Measurements from ENCODE around the gene MMP24OS. TPM values are rescaled to one million over a fixed set of nuclear protein-coding genes. Genes with fewer than 3 reads are reported as not detected.
A peak's percentile ranks its signal among the peaks of the same experiment; 100 is the strongest.

The MMP24OS gene
- total RNA-seq, 2 experiments from 2014 or later, result 27.2 to 27.4 TPM

DNA sequence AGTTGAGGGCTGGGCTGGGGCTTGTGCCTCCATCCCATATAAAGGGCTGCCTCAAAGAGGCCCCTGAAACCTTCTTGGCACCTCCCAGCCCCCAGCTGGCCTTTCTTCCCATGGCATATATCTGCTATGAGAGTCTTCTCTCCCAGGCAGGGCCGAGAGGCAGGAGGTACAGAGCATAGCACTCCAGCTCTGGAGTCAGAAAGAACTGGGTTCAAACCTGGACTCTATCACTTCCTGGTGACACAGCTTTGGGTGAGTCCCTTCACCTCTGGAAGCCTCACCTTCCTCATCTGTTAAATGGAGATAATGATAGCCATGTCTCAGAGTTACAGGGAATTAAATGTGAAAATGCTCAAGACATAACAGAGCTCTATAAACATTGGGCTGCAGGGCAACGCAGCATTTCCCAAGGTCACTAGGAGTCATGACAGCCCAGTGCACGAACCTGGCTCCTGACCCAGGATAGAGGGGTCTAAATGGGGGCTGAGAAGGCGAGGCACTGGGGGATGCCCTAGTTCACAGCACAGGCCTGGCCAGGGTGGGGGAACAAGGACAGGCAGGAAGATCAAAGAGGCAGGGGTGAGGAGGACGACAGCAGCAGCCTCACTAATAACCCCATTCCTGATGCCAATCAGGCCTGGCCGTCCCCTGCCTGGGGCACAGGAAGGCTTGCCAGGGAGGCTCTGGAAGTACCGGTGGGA, 12.4 kb upstream of the MMP24OS start:
- Mint-ChIP-seq H3K9me3 (no peaks in the 10 kb centered on the region), H3K27me3 (no peaks in the 10 kb centered on the region), H3K4me1 (peaks cover 3% of the 10 kb centered on the region), H3K36me3 (no peaks in the 10 kb centered on the region), H3K27ac (no peak overlapping the region), H3K4me3 (no peak overlapping the region)
- no peak for DNase-seq

DNA sequence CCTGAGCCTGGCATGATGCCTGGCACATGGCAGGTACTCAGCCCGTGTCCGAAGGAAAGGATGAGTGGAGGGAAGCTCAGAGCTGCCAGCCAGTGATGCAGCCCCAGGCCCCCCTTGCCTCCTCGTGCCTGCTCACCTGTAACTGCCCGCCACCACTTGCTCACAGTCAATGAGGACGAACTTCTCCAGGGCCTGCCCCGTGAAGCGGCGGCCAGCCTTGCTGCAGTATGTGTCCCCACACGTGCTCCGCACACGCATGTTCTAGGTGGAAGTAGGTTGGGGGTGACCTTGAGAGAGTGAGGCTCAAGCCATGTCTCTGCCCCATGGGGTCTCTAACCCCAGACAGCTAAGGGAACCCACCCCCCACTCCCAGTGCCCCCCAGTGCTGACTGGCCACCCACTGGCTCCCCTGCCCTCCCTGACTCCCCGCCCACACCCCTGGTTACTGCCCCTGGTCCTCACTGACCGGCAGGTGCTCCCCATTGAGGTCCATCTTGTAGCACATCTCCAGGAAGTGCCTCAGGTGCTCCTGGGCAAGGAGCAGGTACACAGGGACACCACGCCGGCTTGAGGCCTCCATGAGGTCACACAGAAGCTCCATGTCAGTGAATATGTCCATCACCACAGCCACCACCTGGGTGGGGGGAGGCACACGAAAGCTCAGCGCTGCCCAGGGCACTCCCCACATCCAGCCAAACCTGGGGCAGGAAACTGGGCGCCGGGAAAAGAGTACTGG, 10.6 kb upstream of the MMP24OS start:
- DNase-seq, result no peak
- Mint-ChIP-seq H3K27ac (no peak overlapping the region), H3K4me3 (no peak overlapping the region), H3K27me3 (no peaks in the 10 kb centered on the region), H3K9me3 (no peaks in the 10 kb centered on the region), H3K4me1 (peaks cover 8% of the 10 kb centered on the region), H3K36me3 (peaks cover 11% of the 10 kb centered on the region)

DNA sequence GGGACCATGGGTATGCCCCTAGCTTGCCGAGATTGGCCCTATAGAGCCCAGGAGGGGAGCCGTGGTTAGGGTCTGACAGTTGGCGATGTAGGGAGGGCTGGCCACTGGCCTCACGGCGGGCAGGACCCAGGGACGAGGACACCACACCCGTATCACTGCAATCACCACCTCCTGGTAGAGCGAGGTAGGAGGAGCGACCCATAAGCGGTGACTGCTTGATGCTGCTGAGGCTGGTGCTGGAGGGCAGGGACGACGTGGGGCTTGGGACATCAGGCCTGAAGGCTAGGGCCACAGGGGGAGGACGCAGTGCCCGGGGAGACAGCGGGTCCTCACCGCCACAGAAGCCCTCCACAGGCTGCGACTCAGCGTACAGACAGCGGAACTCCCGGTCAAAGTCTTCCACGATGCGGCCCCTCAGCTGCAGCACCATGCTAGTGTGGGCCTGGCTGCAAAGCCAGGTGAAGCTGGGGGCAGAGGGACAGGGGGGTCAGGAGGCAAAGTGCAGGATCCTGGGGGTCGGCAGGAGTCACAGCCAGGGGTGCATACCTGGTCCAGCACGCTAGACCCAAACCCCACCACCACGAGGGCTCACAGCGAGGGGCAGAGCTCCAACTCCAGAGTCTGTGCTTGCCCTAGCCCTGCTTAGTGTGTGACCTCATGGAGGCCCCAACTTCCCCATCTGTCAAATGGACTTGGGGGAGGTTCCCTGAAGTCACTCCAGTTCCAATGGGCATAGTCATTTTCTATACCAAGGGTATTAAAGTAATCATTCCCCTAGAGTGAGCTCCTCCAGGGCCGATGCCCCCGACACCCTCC, 9.8 kb upstream of the MMP24OS start:
- no peak overlapping the region for H3K27ac Mint-ChIP-seq
- no peaks in the 10 kb centered on the region for H3K27me3 Mint-ChIP-seq
- no peak overlapping the region for H3K4me3 Mint-ChIP-seq
- no peak for DNase-seq
- peaks cover 14% of the 10 kb centered on the region for H3K36me3 Mint-ChIP-seq
- peaks cover 12% of the 10 kb centered on the region for H3K4me1 Mint-ChIP-seq
- no peaks in the 10 kb centered on the region for H3K9me3 Mint-ChIP-seq

DNA sequence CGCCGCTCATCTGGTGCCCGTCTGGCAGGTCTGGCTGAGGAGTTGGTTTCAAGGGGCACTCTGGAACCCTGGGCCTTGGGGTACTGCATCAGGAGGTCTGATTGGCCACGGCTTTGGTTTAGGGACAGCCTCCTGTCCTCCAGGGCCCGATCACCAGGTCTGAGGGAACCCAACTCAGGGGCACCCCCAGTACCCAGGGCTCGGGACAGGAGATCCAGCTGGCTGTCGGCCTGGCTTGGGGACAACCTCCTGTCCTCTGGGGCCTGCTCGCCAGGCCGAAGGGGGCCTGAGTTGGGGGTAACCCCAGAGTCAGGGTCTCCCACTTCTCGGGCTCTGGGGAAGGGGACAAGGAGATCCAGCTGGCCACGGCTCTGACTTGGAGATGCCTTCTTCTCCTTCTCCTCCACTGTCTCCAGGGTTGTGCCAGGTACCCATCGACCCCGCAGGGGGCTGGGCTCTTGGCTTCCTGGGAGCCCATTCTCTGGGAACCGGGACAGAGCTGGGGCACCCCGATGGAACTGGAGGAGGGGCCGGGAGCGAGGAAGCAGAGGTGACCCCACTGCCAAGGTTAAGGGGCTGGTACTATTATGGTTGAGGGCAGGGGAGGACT, 9.1 kb upstream of the MMP24OS start:
- no peak for DNase-seq
- H3K4me3 Mint-ChIP-seq, result no peak overlapping the region

DNA sequence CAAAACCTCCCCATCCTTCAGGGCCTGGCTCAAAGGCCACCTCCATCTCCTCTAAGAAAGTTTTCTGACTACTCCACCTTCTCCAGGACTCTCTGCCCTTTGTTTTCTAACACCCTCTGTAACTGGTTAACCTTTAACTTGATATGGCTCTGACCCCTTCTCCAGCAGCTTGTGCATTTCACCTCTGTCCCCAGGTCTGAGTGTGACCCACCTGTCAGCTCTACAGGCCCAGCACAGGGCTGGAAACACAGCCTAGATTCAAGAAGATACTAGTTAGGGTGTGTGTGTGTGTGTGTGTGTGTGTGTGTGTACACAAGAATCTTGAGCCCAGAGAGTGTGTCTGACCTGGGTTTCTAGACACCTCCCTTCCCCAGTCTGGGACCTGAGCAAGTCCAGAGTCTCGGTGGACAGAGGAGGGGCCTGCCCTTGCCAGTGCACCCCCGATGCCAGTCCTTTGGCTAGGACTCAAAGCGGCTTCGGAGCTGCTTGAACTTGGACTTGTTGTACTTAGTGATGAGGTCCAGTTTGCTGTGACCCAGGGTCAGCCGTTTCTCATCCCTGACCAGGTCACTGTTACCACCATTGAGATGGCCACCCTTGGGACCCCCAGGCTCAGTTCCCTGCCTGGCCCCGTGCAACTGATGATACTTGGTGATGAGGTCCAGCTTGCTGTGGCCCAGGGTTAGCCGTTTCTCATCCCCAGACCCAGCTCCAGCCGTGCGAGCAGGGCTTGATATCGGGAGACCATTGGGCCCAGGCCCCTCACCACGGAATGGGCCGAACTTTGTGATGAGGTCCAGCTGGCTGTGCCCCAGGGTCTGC, 8.4 kb upstream of the MMP24OS start:
- H3K4me1 Mint-ChIP-seq, result peaks cover 17% of the 10 kb centered on the region
- H3K9me3 Mint-ChIP-seq, result no peaks in the 10 kb centered on the region
- no peaks in the 10 kb centered on the region for H3K27me3 Mint-ChIP-seq
- DNase-seq, result no peak
- H3K4me3 Mint-ChIP-seq, result peak overlapping the region; percentile 89
- H3K27ac Mint-ChIP-seq, result peak overlapping the region; percentile 57
- H3K36me3 Mint-ChIP-seq, result peaks cover 24% of the 10 kb centered on the region

More for the DNA sequence above, 9.1 kb upstream of the MMP24OS start:
- Mint-ChIP-seq H3K27me3 (no peaks in the 10 kb centered on the region), H3K4me1 (peaks cover 17% of the 10 kb centered on the region), H3K27ac (no peak overlapping the region), H3K9me3 (no peaks in the 10 kb centered on the region), H3K36me3 (peaks cover 19% of the 10 kb centered on the region)

DNA sequence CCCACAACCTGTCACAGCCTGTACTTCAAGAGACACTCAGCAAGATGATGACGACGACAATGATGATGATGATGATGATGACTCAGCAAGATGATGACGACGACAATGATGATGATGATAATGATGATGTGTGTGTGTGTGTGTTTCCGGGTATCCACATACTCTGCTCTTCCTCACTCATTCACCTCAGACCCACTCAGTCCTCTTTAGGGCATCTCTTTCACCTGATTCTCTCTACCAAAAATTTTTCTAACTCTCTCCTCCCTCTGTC, 7.8 kb upstream of the MMP24OS start:
- H3K9me3 Mint-ChIP-seq, result no peaks in the 10 kb centered on the region
- peak overlapping the region; percentile 89 for H3K4me3 Mint-ChIP-seq
- no peak for DNase-seq
- no peaks in the 10 kb centered on the region for H3K27me3 Mint-ChIP-seq
- H3K4me1 Mint-ChIP-seq, result peaks cover 17% of the 10 kb centered on the region
- H3K27ac Mint-ChIP-seq, result peak overlapping the region; percentile 57
- H3K36me3 Mint-ChIP-seq, result peaks cover 24% of the 10 kb centered on the region

DNA sequence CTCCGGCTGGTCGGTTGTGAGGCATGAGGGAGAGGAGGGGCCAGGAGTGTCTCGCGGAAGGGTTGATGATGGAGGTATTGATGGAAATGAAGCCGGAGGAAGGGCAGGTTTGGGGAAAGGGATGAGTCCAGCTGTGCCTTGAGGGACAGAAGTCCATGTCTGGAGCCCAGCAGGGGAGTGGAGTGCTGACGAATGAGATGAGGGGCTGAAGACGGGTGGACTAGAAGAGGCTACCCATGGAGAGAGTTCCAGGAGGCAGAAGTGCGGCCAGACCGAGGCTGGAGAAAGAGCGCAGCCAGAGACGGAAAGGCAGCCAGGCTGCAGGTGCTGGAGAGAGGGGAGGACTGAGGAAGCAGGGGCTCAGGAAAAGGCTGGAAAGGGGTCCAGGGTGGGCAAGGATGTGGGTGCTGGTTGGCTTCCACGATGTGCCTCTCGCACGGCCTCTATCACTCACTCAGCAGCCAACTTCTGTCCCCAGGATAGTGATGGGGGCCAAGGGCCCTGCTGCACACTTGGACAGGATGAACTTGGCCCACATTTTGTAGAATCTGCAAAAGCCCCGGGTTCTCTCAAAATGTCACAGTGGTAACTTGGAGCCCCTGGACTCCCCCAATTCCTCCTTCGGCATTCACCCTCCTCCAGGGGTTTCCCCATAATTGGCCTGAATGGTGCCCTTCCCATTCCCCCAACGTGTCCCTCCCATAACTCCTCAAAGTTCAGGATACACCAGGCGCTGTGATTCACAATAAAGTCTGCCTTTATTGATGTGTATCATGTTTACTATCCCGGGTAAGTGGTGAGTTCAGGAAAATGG, 7.3 kb upstream of the MMP24OS start:
- H3K27me3 Mint-ChIP-seq, result no peaks in the 10 kb centered on the region
- no peak for DNase-seq
- H3K27ac Mint-ChIP-seq, result peak overlapping the region; percentile 95
- peaks cover 19% of the 10 kb centered on the region for H3K4me1 Mint-ChIP-seq
- peak overlapping the region; percentile 89 for H3K4me3 Mint-ChIP-seq
- peaks cover 27% of the 10 kb centered on the region for H3K36me3 Mint-ChIP-seq
- no peaks in the 10 kb centered on the region for H3K9me3 Mint-ChIP-seq

DNA sequence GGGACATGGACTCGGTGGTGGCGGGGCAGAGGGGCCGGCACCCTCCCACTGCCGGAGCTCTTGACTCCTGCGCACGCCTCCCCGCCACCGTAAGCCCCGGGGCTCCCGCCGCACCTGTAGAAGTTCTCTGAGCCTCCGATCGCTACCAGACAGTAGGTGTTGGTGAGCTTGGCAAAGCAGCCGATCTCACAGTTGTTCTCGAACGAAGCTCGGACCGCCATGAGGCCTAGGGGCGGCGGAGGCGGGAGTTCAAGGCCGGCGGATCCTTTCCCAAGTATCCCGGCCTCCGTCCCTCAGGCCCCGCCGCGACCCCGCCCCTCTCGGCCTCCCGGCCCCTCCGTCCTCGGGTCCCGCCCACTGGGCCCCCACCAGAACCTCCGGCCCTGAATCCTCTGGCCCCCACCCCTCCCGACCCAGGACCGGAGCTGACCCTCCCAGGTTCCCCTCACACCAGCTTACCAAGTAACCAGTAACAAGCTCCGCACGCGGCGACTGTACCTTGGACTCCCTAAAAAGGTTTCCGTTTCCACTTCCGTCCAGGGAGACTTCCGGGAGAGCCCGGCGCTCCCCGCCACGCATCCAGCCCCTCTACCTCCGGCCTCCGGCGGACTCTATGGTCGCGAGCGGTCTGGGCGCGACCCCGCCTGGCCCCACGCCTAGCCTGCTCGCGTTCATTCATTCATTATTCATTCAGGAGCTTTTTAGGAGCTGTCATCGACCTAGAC, 6.5 kb upstream of the MMP24OS start, which contains the start of gene EIF6:
TSS of gene EIF6 (minus strand) at position 506 of the 725 bp plus-strand sequence. CDS start at position 221, 285 bp downstream.
- Mint-ChIP-seq H3K4me3 (peak within 1 kb of the TSS; percentile 89), H3K27ac (peak within 1 kb of the TSS; percentile 95), H3K4me1 (peaks cover 22% of the 10 kb centered on the region), H3K36me3 (peaks cover 31% of the 10 kb centered on the region), H3K27me3 (no peaks in the 10 kb centered on the region), H3K9me3 (no peaks in the 10 kb centered on the region)
- DNase-seq, result peak; percentile 85

DNA sequence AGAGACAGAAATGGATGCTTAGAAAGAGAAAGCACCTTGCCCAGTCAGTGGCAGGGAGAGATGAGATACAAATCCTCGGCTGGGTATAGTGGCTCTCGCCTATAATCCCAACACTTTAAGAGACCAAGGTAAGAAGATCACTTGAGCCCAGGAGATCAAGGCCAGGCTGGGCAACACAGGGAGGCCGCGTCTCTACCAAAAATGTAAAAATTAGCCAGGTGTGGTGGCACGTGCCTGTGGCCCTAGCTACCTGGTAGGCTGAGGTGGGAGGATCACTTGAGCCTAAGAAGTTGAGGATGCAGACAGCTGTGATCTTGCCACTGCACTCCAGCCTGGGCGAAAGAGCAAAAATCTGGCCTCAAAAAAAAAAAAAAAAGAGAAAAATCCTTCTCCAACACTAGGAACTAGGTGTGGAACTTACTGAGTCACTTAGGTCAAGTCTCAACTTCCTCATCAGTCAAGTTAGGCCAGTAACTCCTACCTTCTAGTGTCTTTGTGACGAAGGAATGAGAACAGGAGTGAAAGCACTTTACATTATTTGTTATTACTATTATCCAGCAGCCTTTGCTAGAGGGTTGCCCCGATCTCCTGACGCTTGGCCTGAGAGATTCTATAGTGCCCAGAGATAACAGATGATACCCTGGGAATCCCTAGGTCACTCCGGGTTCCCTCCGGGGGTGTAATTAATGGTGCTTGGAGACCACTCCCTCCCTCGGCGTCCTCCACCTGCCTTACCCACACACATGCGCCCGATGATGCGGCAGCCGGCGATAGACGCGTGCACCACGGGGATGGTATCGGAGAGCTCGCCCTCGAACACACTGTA, 5.7 kb upstream of the MMP24OS start:
- Mint-ChIP-seq H3K27ac (peak overlapping the region; percentile 95), H3K9me3 (no peaks in the 10 kb centered on the region), H3K27me3 (no peaks in the 10 kb centered on the region), H3K4me1 (peaks cover 24% of the 10 kb centered on the region), H3K36me3 (peaks cover 34% of the 10 kb centered on the region), H3K4me3 (peak overlapping the region; percentile 89)
- DNase-seq, result no peak

DNA sequence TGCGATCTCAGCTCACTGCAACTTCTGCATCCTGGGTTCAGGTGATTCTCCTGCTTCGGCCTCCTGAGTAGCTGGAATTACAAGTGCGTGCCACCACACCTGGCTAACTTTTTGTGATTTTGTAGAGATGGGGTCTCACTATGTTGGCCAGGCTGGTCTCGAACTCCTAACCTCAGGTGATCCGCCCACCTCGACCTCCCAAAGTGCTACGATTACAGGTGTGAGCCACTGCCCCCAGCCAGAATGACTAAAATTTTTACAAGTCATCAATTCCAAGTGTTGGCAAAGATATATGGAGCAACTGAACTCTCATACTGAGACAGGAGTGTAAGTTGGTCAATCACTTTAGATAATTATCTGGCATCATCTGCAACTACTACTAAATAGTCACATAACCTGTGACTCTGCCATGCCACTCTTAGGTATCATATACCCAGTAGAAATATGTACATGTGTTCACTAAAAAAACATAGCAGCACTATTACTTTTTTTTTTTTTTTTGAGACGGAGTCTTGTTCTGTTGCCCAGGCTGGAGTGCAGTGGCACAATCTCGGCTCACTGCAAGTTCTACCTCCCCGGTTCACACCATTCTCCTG, 3.7 kb upstream of the MMP24OS start:
- Mint-ChIP-seq H3K4me3 (no peak overlapping the region), H3K9me3 (no peaks in the 10 kb centered on the region), H3K27me3 (no peaks in the 10 kb centered on the region), H3K4me1 (peaks cover 31% of the 10 kb centered on the region), H3K27ac (no peak overlapping the region), H3K36me3 (peaks cover 48% of the 10 kb centered on the region)
- DNase-seq, result no peak

DNA sequence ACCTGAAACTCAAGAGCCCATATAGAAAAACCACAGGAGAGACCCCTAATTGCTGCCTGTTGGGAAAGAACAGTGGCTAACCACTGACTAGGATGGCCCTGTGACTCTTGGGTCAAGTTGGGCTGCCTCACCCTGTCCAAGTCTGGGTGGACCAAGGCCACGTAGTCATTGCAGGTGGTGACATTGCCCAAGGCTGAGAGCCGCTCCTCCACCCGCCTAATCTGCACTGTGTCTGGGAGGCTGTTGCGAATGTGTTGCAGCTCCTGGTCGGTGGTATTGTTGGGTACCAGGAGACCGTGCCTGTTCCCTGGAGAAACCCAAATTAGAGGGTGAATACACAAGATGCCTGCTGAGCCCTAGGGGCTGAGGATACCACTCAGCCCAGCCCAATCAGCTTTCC, 2.6 kb upstream of the MMP24OS start:
- DNase-seq, result no peak
- H3K4me3 Mint-ChIP-seq, result no peak overlapping the region

DNA sequence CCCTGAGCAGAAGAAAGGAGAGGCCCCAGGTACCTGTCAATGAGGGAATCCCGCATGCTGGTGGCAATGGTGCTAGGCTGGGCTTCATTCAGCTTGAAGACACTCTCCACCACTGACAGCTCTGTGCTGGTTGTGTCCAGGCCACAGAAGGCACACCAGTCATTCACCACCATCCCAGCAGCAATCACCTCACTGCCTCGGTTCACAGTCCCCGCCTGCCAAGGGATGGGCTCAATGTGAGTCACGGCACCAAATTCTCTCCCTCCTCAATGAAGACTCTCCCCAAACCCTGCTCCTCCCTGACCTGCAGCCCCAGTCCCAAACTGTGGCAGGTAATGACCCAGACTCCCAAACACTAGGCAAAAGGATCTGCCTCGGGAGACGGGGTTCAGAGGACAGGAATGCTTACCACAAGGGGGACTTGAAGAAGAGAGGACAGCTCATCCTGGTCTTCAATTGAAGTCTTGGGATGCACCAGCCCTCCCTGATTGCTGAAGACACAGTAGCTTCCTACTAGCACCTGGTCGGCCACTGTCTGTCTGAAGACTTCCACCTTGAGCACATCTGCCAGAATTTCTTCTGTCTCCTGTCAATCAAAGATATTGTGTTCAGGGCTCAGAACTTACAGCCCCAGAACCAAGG, 1.7 kb upstream of the MMP24OS start:
- H3K27me3 Mint-ChIP-seq, result no peaks in the 10 kb centered on the region
- H3K36me3 Mint-ChIP-seq, result peaks cover 49% of the 10 kb centered on the region
- DNase-seq, result no peak
- H3K27ac Mint-ChIP-seq, result peak overlapping the region; percentile 69
- H3K9me3 Mint-ChIP-seq, result no peaks in the 10 kb centered on the region
- H3K4me3 Mint-ChIP-seq, result no peak overlapping the region
- H3K4me1 Mint-ChIP-seq, result peaks cover 24% of the 10 kb centered on the region

More for the DNA sequence above, 2.6 kb upstream of the MMP24OS start:
- Mint-ChIP-seq H3K4me1 (peaks cover 30% of the 10 kb centered on the region), H3K9me3 (no peaks in the 10 kb centered on the region), H3K36me3 (peaks cover 52% of the 10 kb centered on the region), H3K27me3 (no peaks in the 10 kb centered on the region), H3K27ac (no peak overlapping the region)
